Activated naive CD4-positive, alpha-beta T cell treated with anti-CD3 and anti-CD28 coated beads, Interleukin-2, amount 50 U/mL, for 16 hours (primary cell): ENCODE results near the gene DDX21.
"Not testable (repeated sequence)": the region's sequence is repeated elsewhere in the genome, so short reads cannot be mapped to it uniquely, and the experiment has no call there.

ENCODE experiments used
- DNase-seq: peaks from one replicate; pipeline ENCODE4 v3.0.0-alpha.2; 2020

DDX21 gene

DNA sequence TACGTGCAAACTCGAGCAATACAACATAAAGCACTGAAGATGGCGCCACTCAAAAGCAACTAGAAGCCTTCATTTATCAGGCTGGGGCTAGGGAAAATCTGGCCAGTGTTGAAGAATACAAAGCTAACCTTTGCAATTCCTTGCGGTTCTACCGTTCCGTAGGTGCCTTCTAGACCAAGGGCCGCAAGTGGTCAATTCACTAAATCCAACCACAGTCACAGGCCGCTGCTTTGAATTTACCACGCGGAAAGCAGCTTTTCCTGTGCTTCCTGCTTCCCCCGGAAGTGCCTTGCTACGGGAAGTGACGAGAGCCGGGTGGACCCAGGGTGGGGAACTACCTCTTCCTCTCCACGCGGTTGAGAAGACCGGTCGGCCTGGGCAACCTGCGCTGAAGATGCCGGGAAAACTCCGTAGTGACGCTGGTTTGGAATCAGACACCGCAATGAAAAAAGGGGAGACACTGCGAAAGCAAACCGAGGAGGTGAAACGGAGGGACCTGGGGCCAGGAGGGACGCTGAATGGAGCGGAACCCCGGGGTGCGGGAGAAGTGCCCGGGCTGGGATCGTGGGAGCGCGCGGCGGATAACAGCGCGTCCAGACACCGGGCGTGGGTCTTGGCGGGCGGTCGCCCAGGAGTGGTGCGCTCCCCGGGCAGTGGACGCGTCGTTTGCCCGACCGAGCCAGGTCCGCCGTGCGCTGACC, at the start of gene DDX21:
DDX21 (plus strand) TSS at position 339 of the 701 bp plus-strand sequence; CDS start at position 395, 56 bp downstream.
- peak; percentile 90 for DNase-seq

DNA sequence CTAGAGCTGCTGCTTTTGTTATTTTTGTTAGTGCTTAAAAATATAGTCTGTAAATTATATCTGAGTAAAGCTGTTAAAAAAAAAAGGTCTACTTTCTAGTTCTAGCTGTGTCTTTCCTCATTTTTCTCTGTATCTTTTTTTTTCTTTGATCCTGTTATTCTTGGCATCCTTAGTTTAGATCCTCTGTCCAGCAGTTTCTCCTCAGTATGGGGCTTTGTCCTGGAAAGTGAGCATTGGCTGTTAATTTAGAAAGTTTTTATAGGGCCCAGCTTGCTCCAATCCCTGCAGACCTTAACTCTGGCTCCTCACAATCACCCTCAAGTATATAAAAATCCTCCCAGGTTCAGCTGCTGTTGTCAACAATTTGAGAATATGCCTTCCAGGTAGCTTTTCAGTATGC, 31.4 kb upstream of the DDX21 start:
- no peak for DNase-seq

DNA sequence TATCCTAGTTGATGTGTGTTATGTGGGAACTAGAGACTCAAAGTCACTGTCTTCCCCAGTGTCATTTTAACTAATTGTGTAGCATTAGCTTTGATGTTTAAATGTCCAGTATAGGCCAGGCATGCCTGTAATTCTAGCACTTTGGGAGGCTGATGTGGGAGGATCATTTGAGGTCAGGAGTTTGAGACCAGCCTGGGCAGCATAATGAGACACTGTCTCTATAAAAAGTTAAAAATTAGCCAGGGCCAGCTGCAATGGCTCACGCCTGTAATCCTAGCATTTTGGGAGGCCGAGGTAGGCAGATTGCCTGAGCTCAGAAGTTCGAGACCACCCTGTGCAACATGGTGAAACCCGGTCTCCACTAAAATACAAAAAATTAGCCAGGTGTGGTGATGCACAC, 30.5 kb upstream of the DDX21 start:
- DNase-seq = no peak

DNA sequence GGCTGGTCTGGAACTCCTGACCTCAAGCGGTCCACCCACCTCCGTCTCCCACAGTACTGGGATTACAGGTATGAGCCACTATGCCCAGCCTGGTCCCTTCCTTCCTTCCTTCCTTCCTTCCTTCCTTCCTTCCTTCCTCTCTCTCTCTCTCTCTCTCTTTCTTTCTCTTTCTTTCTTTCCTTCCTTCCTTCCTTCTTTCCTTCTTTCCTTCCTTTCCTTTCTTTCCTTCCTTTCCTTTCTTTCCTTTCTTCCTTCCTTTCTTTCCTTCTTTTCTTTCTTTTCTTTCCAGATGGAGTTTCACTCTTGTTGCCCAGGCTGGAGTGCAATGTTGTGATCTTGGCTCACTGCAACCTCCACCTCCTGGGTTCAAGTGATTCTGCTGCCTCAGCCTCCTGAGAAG, 26.8 kb upstream of the DDX21 start:
- DNase-seq = not testable (repeated sequence)

DNA sequence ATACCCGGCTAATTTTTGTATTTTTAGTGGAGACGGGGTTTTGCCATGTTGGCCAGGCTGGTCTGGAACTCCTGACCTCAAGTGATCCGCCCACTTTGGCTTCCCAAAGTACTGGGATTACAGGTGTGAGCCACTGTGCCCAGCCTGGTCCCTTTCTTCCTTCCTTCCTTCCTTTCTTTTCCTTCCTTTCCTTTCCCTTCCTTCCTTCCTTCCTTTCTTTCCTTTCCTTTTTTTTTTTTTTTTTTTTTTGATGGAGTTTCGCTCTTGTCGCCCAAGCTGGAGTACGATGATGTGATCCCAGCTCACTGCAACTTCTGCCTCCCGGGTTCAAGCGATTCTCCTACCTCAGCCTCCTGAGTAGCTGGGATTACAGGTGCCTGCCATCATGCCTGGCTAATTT, 26.1 kb upstream of the DDX21 start:
- DNase-seq = not testable (repeated sequence)

DNA sequence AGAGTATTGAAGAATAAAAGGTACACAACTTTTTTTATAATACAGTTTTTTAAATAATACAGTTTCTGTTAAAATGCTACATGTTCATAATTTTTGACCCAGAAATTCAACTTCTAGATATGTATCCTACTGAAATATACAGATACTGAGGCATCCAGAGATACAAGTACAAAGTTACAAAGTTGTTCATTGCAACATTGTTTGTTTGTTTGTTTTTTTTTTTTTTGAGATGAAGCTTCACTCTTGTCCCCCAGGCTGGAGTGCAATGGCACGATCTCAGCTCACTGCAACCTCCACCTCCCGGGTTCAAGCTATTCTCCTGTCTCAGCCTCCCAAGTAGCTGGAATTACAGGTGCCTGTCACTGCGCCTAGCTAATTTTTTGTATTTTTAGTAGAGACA, 23.1 kb upstream of the DDX21 start:
- not testable (repeated sequence) for DNase-seq

DNA sequence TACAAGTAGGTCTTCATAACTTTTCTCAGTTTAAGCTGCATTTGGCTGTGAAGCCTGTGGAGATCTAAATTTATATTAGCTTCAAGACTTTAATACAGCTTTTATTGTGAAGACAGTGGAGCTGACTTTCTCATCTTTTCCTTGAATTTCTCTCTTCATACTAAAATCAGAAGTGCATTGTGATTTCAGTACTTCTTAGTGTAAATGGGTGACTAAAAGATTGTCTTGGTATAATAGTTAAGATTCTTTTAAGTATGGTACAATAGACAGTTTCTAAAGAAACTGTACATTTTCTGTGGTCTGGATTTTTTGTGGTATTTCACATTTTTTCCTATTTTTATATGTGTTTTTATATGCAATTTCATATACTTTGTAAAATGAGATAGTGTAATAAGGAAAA, 21.0 kb upstream of the DDX21 start:
- DNase-seq = no peak

DNA sequence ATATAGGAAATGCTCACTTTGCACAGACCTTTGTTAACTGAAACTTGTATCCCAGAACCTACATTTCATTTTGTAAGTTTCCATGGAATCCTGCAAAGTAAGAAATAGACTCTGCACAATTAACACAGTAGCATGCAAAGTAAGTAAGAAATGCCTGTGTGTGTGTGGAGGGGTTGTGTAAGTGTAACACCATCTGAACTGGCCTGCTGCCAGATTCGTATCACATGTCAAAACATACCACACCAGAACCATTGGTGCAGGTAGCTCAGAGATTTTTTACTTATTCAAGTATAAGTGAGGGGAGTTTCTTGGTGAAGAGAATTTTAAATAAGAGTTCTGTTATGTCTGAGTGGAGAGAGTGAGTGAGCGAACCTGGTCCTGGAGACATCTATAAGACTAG, 17.9 kb upstream of the DDX21 start:
- no peak for DNase-seq

DNA sequence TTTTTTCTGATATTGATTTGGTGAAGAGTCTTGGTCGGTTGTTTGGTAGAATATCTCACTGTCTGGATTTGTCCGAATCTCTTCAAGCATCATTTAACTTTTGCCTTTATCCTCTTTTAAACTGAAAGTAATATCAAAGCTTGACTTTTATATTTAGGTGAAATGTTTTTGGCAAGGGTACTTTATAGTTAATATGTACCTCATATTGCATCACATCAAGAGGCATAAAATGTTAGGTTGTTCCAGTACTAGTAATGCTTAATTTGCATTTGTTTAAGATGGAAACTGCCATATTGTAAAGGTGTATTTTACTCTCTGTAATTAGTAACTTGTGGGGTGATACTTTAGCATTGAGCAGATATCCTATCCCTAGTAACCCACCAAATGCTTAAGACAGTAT, 17.1 kb upstream of the DDX21 start:
- DNase-seq = no peak

DNA sequence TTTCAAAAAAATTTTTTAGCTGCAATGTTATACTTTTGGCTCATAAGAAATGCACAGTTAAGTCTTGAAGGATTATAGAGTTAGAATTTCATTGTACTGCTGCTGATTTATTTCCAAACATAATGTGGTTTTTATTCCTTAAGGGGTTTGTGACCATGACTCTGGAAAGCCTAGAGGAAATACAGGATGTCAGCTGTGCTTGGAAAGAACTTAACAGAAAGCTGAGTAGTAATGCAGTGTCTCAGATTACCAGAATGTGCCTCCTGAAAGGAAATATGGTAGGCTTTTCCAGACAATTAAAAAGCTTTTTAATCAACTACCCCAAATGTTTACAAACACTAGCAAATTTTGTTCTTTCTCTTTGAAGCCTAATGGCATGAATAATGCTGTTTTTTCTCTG, 15.1 kb upstream of the DDX21 start:
- not testable (repeated sequence) for DNase-seq

DNA sequence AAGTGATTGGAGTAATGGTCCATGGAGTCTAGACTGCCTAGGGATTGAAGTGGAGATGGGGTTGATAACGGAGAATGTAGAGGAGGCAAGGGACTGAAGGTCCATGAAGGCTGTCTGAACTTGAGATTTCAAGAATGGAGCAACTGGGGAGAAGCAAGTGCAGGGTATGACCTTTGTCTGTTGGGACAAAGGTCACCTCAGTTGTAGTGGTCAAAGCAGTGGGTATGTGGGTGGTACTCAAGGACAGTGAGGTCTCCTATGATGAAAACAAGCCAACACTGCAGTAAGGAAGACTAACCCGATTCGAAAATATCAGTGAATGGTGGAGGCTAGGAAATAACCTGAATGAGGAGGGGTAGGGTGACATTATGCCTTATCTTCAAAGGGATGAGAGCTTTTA, 5.4 kb upstream of the DDX21 start:
- no peak for DNase-seq

DNA sequence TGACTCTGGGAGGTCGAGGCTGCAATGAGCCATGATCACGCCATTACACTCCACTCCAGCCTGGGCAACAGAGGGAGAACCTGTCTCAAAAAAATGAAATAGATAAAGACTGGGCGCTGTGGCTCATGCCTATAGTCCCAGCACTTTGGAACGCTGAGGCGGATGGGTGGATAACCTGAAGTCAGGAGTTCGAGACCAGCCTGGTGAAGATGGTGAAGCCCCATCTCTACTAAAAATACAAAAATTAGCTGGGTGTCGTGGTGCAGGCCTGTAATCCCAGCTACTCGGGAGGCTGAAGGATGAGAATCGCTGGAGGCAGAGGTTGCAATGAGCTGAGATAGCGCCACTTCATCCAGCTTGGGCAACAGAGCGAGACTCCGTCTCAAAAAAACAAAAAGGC, 1.1 kb upstream of the DDX21 start:
- DNase-seq = no peak

DNA sequence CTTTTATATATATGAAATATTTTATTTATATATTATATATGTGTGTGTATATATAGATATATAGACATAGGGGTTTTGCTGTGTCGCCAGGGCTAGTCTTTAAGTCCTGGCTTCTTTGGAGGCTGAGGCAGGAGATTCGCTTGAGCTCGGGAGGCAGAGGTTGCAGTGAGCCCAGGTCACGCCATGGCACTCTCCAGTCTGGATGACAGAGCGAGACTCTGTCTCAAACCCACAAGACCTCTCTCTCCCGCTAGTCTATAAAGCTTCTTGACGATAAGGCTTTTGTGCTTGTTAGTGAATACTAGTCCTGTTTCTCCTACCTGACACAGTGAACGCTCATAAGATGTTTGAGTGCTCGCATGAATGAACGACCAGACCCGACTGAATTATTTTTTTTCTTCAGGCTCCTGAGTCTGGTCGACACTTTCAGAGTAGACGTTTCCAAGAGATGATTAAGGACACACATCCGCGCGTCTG, 577 bp upstream of the DDX21 start:
- DNase-seq = peak; percentile 31

DNA sequence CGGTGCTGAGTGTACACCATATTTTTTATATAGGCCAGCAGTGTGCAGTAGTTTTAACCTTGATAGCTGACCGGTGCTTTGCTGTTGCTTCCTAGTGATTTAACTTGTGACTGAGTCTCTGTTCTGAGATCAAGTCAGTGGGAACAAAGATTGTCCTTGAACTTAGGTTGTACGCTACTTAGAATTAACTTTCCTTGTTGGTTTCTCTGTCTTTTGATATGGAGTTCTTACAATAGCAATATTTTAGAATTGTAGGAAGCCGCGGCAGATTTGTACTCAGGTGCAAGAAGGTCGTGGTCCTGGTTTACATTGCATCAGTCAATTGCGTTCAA, 1.3 kb downstream of the DDX21 start:
- DNase-seq = no peak

DNA sequence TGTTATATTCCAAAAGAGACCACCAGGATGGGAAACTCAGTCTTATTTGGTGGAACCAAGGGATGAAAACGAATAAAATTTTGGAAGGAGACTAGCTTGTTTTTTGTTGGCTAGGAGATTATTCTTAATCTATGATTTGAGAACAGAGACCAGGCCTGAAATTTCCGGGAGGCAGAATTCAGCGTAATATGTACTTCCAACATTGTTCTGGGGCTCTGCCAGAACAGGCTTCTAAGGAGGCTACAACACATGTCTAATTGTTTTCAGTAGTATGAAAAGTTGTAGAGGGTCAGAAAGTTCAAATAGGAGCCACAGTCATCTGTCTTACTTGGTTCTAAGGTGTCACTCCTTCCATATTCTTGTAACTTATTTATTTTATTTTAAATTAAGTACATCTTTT, 1.7 kb downstream of the DDX21 start:
- DNase-seq = no peak

DNA sequence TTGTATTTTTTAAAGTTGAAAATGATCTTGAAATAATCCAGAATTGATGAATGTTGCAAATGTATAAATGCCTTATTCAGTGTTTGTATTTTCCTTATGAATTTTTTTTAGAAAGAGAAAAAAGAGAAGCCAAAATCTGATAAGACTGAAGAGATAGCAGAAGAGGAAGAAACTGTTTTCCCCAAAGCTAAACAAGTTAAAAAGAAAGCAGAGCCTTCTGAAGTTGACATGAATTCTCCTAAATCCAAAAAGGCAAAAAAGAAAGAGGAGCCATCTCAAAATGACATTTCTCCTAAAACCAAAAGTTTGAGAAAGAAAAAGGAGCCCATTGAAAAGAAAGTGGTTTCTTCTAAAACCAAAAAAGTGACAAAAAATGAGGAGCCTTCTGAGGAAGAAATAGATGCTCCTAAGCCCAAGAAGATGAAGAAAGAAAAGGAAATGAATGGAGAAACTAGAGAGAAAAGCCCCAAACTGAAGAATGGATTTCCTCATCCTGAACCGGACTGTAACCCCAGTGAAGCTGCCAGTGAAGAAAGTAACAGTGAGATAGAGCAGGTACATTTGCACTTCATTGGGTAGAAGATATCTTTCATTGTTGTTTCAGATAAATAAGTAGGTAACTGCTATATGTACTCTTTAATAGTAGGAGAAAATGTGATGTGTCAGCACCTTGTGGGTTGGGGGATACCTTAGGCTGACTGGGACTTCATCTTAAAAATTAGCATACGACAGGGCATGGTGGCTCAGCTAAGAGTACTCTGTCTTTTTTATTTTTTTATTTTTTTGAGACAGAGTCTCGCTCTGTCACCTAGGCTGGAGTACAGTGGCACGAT, 3.9 kb downstream of the DDX21 start:
- DNase-seq = no peak

DNA sequence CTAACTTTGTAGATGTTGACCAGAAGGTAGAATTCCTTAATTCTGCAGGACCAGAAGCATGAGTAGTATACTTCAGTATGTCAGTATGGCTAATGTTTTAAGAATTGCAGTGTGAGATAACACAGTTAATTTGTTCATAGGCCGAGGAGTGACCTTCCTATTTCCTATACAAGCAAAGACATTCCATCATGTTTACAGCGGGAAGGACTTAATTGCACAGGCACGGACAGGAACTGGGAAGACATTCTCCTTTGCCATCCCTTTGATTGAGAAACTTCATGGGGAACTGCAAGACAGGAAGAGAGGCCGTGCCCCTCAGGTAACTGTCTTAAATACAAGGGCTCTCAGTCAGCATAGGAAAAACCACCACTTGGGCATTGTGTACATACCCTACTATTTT, 7.2 kb downstream of the DDX21 start:
- DNase-seq = no peak

DNA sequence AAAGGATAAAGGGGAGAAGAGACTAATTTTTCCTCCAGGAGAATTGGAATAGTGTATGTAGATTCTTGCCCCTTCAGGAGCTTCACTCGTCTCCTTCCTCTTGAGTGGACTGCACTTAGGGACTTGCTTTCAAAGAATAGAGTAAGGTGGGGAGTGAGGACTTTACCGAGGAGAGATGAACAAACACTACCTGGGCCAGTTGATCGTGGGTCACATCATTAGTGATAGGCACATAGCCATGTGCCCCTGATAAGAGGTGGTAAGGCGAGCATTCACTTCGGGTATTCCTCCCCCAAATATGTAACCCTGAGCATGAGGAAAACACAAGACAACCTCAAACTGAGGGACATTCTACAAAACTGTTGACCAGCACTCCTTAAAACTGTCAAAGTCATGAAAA, 18.0 kb downstream of the DDX21 start:
- DNase-seq = no peak

DNA sequence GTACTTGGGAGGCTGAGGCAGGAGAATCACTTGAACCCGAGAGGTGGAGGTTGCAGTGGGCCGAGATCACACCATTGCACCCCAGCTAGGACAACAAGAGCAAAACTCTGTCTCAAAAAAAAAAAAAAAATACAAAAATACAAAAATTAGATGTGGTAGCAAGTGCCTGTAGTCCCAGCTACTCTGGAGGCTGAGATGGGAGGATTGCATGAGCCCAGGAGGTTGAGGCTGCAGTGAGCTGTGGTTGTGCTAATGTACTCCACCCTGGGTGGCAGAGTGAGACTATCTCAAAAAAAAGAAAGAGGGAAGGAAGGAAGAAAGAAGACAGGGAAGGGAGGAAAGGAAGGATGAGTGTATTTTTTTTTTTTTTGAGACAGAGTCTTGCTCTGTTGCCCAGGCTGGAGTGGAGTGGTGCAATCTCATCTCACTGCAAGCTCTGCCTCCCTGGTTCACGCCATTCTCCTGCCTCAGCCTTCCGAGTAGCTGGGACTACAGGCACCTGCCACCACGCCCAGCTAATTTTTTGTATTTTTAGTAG, 20.0 kb downstream of the DDX21 start:
- not testable (repeated sequence) for DNase-seq

DNA sequence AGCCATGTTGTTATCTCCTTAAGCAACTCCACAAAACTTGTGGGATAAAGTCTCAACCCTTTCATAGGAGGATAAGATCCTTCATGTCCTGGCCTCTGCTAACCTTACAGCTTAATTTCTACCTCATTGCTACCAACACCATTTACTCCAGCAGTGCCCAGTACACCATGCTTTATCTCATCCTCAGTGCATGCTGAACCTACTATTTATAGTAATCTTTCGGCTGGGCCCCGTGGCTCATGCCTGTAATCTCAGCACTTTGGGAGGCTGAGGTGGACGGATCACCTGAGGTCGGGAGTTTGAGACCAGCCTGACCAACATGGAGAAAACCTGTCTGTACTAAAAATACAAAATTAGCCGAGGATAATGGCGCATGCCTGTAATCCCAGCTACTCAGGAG, 23.8 kb downstream of the DDX21 start:
- DNase-seq = not testable (repeated sequence)

DNA sequence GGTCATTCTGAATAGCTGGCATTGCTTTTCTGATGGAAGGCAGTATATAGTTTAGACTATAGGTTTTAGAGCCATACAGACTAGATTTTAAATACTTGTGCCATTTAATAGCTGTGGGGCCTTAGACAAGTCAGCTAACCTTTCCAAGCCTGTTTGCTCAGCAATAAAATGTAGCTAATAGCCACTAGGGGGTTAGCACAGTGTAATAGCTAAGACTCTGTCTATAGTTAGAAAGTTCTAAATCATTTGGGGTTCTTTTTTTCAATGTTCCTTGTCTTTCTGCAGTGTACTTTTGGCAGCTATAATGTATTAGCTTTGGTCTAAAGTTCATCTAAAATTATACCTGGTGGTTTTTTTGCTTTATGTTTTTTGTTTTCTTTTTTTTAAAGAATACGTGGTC, 25.1 kb downstream of the DDX21 start:
- no peak for DNase-seq

DNA sequence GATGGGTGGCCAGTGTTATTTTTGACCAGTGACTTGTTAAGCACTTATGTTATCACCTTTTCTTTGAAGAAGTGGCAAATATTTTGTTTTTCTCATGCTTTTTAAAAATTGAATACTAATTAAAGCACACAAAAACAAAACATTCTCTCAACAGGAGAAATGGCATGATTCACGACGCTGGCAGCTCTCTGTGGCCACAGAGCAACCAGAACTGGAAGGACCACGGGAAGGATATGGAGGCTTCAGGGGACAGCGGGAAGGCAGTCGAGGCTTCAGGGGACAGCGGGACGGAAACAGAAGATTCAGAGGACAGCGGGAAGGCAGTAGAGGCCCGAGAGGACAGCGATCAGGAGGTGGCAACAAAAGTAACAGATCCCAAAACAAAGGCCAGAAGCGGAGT, 26.4 kb downstream of the DDX21 start:
- DNase-seq = no peak

DNA sequence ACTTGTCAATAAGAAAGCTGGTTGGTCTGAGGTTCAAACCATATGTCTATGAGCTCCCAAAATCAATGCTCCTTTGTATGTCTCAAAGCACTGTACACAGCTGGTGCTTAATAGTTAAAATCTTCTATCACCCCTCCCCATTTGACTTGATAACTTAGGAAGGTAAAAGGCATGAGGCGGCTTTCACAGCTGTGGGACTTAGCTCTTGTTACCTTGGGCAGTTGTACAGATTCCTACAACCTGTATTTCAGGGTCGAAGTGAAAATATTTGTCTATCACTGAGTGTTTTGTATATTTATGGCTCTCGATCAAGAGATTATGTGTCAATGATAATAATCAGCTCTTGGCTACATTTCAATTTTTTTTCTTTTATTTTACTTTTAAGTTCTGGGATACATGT, 31.6 kb downstream of the DDX21 start:
- no peak for DNase-seq
